HepG2 (cell line): ENCODE data around the gene NFATC4. TPM values are rescaled to one million over a fixed set of nuclear protein-coding genes. Genes with fewer than 3 reads are reported as not detected.

Experiments used
- ATF2 ChIP-seq: sonication (generic); formaldehyde crosslinking; IDR thresholded peaks from 2 replicates; pipeline ENCODE4 v1.4.0; 2020; ENCODE audit warnings: missing genetic modification reagents
- GATAD1 ChIP-seq: IDR thresholded peaks from 2 replicates; pipeline ENCODE4 v1.6.1; 2016; ENCODE audit warnings: missing genetic modification reagents, missing compliant biosample characterization
- GMEB2 ChIP-seq: IDR thresholded peaks from 2 replicates; pipeline ENCODE4 v1.6.1; 2016; ENCODE audit warnings: missing biosample characterization, missing genetic modification reagents, low read depth
- GZF1 ChIP-seq: sonication (generic); formaldehyde crosslinking; IDR thresholded peaks from 2 replicates; pipeline ENCODE4 v1.5.1; 2020; ENCODE audit warnings: mild to moderate bottlenecking, missing genetic modification reagents
- MBNL3 ChIP-seq: fragments of 250-450 bp; sonication (Bioruptor Pico); conservative IDR thresholded peaks from 2 replicates; pipeline ENCODE4 v1.8.0; 2022; ENCODE audit warnings: mild to moderate bottlenecking, inconsistent platforms
- NCOA5 ChIP-seq: sonication (generic); formaldehyde crosslinking; IDR thresholded peaks from 2 replicates; pipeline ENCODE4 v1.4.0; 2020; ENCODE audit warnings: missing genetic modification reagents
- TERF1 ChIP-seq: sonication (generic); formaldehyde crosslinking; IDR thresholded peaks from 2 replicates; pipeline ENCODE4 v1.8.0; 2022; ENCODE audit warnings: mild to moderate bottlenecking, missing genetic modification reagents, moderate library complexity
- ZBTB25 ChIP-seq: IDR thresholded peaks from 2 replicates; pipeline ENCODE4 v1.6.1; 2018; ENCODE audit warnings: missing genetic modification reagents
- ZBTB40 ChIP-seq, 2 experiments: fragments of 450-650 bp in 1 of 2; sonication (generic) in 1 of 2; formaldehyde crosslinking in 1 of 2; IDR thresholded peaks; 2 replicates each; pipeline versions ENCODE4 v1.6.1 to v1.8.0; 2016 to 2022; ENCODE audit warnings: antibody characterized with exemption in 1 of 2, mild to moderate bottlenecking in 1 of 2, missing genetic modification reagents in 1 of 2
- ZNF737 ChIP-seq: sonication (generic); formaldehyde crosslinking; IDR thresholded peaks from 2 replicates; pipeline ENCODE4 v1.5.0; 2020; ENCODE audit warnings: missing genetic modification reagents, mild to moderate bottlenecking, borderline replicate concordance
- polyA plus RNA-seq, 8 experiments: library from polyadenylated mRNA; depleted of rRNA in 3 of 8; stranded (reverse) in 7 of 8; unstranded in 1 of 8; fragments of >200 nt; fragmentation: Illumina TruSeq in 4 of 8; extraction: Trizol in 4 of 8; gene quantifications; 2 replicates each; pipeline versions ENCODE4 v1.2.1 to v1.2.3, GENCODE V29; 2011 to 2016; ENCODE audit warnings: low read depth in 4 of 8, missing spikeins in 1 of 8, mixed read lengths in 1 of 8; ENCODE audit not compliant: insufficient read depth in 1 of 8
- total RNA-seq, 5 experiments: library from RNA; depleted of rRNA; stranded (reverse); fragments of >200 nt; fragmentation: Illumina TruSeq; extraction: Trizol; gene quantifications; 2 replicates each; pipeline ENCODE4 v1.2.3, GENCODE V29; 2016; ENCODE audit warnings: low read depth in 1 of 5

The NFATC4 gene
- total and polyA plus RNA-seq, 2 of the 13 experiments (the other 11 are each of a cell fraction or from before 2014, with no cell fraction given) = 0.04 to 0.15 TPM

- TF ChIP-seq ZNF737 (peak; percentile 44; the same call in 1 of the 2 replicates), GMEB2 (CRISPR knock-in tag) (no peak), NCOA5 (CRISPR knock-in tag) (no peak), GATAD1 (CRISPR knock-in tag) (no peak), ZBTB40 (IDR thresholded peaks at IDR 0.05) (no peak), ZBTB40 (CRISPR knock-in tag; IDR thresholded peaks at IDR 0.05) (peak; percentile 50; the same call in 1 of the 2 replicates), ATF2 (CRISPR knock-in tag) (peak; percentile 27; the same call in 1 of the 2 replicates), ZBTB25 (CRISPR knock-in tag) (peak; percentile 54; the same call in 1 of the 2 replicates), TERF1 (no peak), GZF1 (no peak), MBNL3 (CRISPR knock-in tag) (0 out of 2 replicates have a peak, but pooled peaks have one; percentile 55)
These were observed 43.7 kb downstream of the NFATC4 start (continued) for GRCh38 chr14:24411443-24412389.
